ENCODE measurements around the gene NOL3. TPM values are rescaled to one million over a fixed set of nuclear protein-coding genes. Genes with fewer than 3 reads are reported as not detected.

Gene NOL3
- total RNA-seq, 1 donor from 2014 or later: 5.8 TPM

DNA sequence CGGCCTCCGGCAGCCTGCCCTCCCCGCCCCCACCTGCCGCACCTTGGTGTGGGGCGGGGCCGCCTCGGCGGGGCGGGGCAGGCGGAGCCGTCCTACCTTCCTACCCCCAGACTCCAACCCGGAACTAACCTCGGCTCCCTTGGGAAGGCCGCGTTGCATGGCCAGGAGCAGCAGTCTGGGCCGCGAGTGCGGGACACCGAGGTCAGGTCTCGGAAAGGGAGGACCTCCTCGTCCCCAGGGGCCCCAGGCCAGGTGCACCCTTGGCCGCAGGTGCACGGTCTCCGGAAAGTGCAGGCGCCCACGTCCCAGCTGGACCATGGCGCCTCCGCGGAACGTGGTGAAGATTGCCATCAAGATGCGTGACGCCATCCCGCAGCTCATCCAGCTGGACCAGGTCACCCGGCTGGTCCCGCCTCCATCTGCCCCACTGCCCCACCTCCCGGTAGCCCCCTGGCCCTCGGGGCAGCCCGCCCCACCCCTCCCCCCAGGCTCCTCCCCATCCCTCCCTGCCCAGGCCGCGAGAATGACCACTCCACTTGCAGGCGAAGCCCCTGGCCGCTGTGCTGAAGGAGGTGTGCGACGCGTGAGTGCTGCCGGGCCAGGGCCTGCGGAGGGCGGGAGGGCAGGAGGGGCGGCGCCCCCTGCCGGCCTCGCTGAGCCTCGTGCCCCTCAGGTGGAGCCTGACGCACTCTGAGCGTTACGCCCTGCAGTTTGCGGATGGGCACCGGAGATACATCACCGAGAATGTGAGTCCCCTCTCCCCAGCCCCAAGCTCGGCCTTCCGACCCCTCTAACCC is 28.9 kb downstream of the NOL3 start, which contains the start of gene ELMO3:
TSS of gene ELMO3 (plus strand) at position 121 of the 797 bp plus-strand sequence. CDS start at position 317, 196 bp downstream.
- no peak for DNase-seq (ENCODE audit: low read depth, low spot score)
- peaks cover 9% of the 10 kb centered on the region for H3K36me3 Mint-ChIP-seq (ENCODE audit: low read depth)

DNA sequence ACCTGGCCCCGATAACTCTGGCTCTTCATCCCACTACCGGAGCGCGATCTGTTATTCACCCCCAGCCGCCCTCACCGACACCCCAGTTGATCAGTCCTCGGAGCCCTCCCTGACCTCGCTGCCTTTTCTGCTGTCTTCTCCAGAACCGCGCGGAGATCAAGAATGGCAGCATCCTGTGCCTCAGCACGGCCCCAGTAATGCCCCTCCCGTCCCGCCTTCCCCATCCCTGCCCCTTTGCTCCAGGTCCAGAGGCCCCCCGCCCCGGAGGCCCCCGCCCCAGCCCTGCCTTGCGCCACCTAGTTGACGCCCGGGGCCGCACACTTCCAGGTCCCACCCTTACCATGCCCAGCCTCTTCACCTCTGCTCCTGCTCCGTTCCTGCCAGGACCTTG is 29.5 kb downstream of the NOL3 start:
- peak overlapping the region; percentile 34 for H3K4me3 Mint-ChIP-seq
- no peak for DNase-seq (ENCODE audit: low read depth, low spot score)
- no peaks in the 10 kb centered on the region for H3K9me3 Mint-ChIP-seq
- H3K36me3 Mint-ChIP-seq (ENCODE audit: low read depth): peaks cover 9% of the 10 kb centered on the region
- peaks cover 8% of the 10 kb centered on the region for H3K4me1 Mint-ChIP-seq
- TF ChIP-seq, protein P1, sequence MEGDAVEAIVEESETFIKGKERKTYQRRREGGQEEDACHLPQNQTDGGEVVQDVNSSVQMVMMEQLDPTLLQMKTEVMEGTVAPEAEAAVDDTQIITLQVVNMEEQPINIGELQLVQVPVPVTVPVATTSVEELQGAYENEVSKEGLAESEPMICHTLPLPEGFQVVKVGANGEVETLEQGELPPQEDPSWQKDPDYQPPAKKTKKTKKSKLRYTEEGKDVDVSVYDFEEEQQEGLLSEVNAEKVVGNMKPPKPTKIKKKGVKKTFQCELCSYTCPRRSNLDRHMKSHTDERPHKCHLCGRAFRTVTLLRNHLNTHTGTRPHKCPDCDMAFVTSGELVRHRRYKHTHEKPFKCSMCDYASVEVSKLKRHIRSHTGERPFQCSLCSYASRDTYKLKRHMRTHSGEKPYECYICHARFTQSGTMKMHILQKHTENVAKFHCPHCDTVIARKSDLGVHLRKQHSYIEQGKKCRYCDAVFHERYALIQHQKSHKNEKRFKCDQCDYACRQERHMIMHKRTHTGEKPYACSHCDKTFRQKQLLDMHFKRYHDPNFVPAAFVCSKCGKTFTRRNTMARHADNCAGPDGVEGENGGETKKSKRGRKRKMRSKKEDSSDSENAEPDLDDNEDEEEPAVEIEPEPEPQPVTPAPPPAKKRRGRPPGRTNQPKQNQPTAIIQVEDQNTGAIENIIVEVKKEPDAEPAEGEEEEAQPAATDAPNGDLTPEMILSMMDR (conservative IDR thresholded peaks at IDR 0.05): peak; percentile 9
- H3K27me3 Mint-ChIP-seq (ENCODE audit: low read depth): no peaks in the 10 kb centered on the region
- no peak overlapping the region for H3K27ac Mint-ChIP-seq (ENCODE audit: unreplicated experiment)

More for the DNA sequence above, 28.9 kb downstream of the NOL3 start, which contains the start of gene ELMO3:
- H3K4me3 Mint-ChIP-seq: peak within 1 kb of the TSS; percentile 65
- no peaks in the 10 kb centered on the region for H3K27me3 Mint-ChIP-seq (ENCODE audit: low read depth)
- peaks cover 8% of the 10 kb centered on the region for H3K4me1 Mint-ChIP-seq
- H3K9me3 Mint-ChIP-seq: no peaks in the 10 kb centered on the region
- H3K27ac Mint-ChIP-seq (ENCODE audit: unreplicated experiment): no peak within 1 kb of the TSS
- TF ChIP-seq, protein P1 (conservative IDR thresholded peaks at IDR 0.05): peak; percentile 63

DNA sequence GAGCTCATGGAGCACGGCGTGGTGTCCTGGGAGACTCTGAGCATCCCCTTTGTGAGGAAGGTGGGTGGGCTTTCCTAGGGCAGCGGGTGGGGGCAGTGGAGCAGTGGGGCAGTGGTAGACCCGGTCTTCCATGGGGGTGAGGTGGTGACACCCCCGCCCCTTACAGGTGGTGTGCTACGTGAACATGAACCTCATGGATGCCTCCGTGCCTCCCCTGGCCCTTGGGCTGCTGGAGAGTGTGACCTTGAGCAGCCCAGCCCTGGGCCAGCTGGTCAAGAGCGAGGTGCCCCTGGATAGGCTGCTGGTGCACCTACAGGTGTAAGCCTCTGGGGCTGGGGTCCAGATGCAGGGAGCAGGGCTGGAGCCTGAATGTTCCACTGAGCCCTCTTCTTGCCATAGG is 30.2 kb downstream of the NOL3 start:
- TF ChIP-seq, protein P1 (conservative IDR thresholded peaks at IDR 0.05): no peak
- Mint-ChIP-seq H3K27me3 (ENCODE audit: low read depth) (no peaks in the 10 kb centered on the region), H3K27ac (ENCODE audit: unreplicated experiment) (no peak overlapping the region), H3K9me3 (no peaks in the 10 kb centered on the region), H3K4me3 (peak overlapping the region; percentile 44), H3K4me1 (peaks cover 8% of the 10 kb centered on the region), H3K36me3 (ENCODE audit: low read depth) (peaks cover 9% of the 10 kb centered on the region)
- no peak for DNase-seq (ENCODE audit: low read depth, low spot score)

DNA sequence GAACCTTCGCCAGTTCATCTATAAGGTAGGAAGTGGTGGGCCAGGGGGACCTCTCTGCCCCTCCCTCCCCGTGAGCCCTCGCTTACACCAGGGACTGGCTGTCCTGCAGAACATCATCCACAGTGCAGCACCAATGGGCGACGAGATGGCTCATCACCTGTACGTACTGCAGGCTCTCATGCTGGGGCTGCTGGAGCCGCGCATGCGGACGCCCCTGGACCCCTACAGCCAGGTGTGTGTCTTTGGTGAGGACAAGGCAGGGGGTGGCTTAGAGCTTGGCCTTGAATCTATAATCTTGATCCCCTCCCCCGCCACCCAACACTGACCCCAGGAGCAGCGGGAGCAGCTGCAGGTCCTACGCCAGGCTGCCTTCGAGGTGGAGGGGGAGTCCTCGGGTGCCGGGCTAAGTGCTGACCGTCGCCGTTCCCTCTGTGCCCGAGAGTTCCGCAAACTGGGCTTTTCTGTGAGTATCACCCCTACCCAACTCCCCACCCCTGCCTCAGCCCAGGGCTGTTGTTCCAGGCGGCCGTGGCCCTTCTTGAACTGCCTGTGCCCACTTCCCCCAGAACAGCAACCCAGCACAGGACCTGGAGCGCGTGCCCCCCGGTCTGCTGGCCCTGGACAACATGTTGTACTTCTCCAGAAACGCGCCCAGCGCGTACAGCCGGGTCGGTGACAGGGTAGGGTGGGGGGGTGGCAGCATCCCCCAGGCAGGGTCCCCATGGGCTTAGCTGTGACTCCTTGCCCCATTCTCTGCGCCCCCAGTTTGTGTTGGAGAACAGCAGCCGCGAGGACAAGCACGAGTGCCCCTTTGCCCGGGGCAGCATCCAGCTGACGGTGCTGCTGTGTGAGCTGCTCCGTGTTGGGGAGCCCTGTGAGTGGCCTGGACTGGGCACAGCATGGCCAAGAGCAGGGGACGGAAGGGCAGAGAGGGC is 31.3 kb downstream of the NOL3 start:
- no peaks in the 10 kb centered on the region for H3K9me3 Mint-ChIP-seq
- no peaks in the 10 kb centered on the region for H3K27me3 Mint-ChIP-seq (ENCODE audit: low read depth)
- H3K27ac Mint-ChIP-seq (ENCODE audit: unreplicated experiment): no peak overlapping the region
- no peak for DNase-seq (ENCODE audit: low read depth, low spot score)
- H3K4me1 Mint-ChIP-seq: peaks cover 5% of the 10 kb centered on the region
- no peak overlapping the region for H3K4me3 Mint-ChIP-seq
- TF ChIP-seq, protein P1 (conservative IDR thresholded peaks at IDR 0.05): no peak
- peaks cover 2% of the 10 kb centered on the region for H3K36me3 Mint-ChIP-seq (ENCODE audit: low read depth)

DNA sequence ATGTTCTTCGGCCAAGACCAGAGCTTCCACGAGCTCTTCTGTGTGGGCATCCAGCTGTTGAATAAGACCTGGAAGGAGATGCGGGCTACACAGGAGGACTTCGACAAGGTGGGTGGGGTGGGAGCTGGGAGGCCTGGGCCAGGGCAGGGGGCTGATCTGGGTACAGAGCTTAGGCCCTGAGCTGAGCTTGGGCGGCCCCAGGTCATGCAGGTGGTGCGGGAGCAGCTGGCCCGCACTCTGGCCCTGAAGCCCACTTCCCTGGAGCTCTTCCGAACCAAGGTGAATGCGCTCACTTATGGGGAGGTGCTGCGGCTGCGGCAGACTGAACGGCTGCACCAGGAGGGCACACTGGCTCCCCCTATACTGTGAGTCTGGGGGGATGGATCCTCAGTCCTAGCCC is 32.1 kb downstream of the NOL3 start:
- H3K27ac Mint-ChIP-seq (ENCODE audit: unreplicated experiment): no peak overlapping the region
- H3K27me3 Mint-ChIP-seq (ENCODE audit: low read depth): no peaks in the 10 kb centered on the region
- no peaks in the 10 kb centered on the region for H3K9me3 Mint-ChIP-seq
- no peaks in the 10 kb centered on the region for H3K36me3 Mint-ChIP-seq (ENCODE audit: low read depth)
- DNase-seq (ENCODE audit: low read depth, low spot score): no peak
- TF ChIP-seq, protein P1 (conservative IDR thresholded peaks at IDR 0.05): no peak
- no peak overlapping the region for H3K4me3 Mint-ChIP-seq
- H3K4me1 Mint-ChIP-seq: peaks cover 6% of the 10 kb centered on the region

All from neural crest cell (in vitro differentiated cells).